ENCODE measurements around the gene STPG2.

DNA sequence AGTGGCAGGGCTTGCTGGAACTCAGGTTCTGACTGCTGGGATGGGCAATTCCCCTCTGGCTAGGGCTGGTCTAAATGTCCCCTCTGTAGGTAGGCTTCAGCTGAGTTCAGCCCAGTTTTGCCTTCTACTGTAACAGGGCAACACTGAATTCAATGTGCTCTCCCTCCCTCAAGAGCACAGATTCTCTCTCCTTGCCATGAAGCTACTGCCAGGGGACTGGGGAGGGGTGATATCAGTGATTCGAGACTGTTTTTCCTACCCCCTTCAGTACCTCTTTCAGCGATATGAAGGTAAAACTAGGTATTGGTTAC is 23.4 kb upstream of the STPG2 start:
- TF ChIP-seq POLR2A (IDR thresholded peaks at IDR 0.05) (no peak), POLR2AphosphoS5 (IDR thresholded peaks at IDR 0.05) (no peak)
- TF ChIP-seq, protein P1, sequence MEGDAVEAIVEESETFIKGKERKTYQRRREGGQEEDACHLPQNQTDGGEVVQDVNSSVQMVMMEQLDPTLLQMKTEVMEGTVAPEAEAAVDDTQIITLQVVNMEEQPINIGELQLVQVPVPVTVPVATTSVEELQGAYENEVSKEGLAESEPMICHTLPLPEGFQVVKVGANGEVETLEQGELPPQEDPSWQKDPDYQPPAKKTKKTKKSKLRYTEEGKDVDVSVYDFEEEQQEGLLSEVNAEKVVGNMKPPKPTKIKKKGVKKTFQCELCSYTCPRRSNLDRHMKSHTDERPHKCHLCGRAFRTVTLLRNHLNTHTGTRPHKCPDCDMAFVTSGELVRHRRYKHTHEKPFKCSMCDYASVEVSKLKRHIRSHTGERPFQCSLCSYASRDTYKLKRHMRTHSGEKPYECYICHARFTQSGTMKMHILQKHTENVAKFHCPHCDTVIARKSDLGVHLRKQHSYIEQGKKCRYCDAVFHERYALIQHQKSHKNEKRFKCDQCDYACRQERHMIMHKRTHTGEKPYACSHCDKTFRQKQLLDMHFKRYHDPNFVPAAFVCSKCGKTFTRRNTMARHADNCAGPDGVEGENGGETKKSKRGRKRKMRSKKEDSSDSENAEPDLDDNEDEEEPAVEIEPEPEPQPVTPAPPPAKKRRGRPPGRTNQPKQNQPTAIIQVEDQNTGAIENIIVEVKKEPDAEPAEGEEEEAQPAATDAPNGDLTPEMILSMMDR (IDR thresholded peaks at IDR 0.05) = no peak

Measured in prostate gland (tissue), 2 donors.